HL-60 (cell line): ENCODE results near the gene FREM2.

Source experiments
- DNase-seq, 2 experiments: peaks; one replicate each; pipeline ENCODE4 v3.0.0-alpha.2; 2010 to 2020; ENCODE audit warnings: low read depth in 1 of 2, low spot score in 1 of 2
- H3K27ac ChIP-seq: fragments of 250-450 bp; sonication (Bioruptor Pico); replicated peaks from 2 replicates; pipeline ENCODE4 v1.5.1; 2020; ENCODE audit warnings: mild to moderate bottlenecking, moderate library complexity
- H3K27me3 ChIP-seq: fragments of 250-450 bp; sonication (Bioruptor Pico); 2 replicates; pipeline ENCODE4 v1.5.1; 2021; ENCODE audit warnings: mild to moderate bottlenecking, moderate library complexity; ENCODE audit not compliant: insufficient read depth, poor library complexity, severe bottlenecking
- H3K4me3 ChIP-seq: replicated peaks from 2 replicates; pipeline ENCODE4 v1.5.1; 2011; ENCODE audit warnings: mild to moderate bottlenecking, control low read depth, low read length; ENCODE audit not compliant: insufficient read depth
- CTCF ChIP-seq: IDR thresholded peaks from one replicate; pipeline ENCODE4 v1.5.1; 2011; ENCODE audit warnings: low read length, control low read depth, inconsistent platforms; ENCODE audit not compliant: insufficient read depth
- GABPA ChIP-seq: IDR thresholded peaks from 2 replicates; pipeline ENCODE4 v1.6.1; 2012; ENCODE audit warnings: low read depth
- POLR2AphosphoS5 ChIP-seq: IDR thresholded peaks from 2 replicates; pipeline ENCODE4 v1.6.1; 2012; ENCODE audit warnings: low read depth
- REST ChIP-seq: IDR thresholded peaks from 2 replicates; pipeline ENCODE4 v1.6.1; 2012; ENCODE audit warnings: low read depth; ENCODE audit not compliant: insufficient replicate concordance
- SPI1 ChIP-seq: IDR thresholded peaks from 2 replicates; pipeline ENCODE4 v1.6.1; 2012; ENCODE audit warnings: low read depth, mild to moderate bottlenecking, borderline replicate concordance

FREM2 gene

GRCh38 chr13:38879786-38880185 lies 192.9 kb downstream of the FREM2 start:
- no peak for TF ChIP-seq GABPA
- no peak for TF ChIP-seq REST
- no peak for TF ChIP-seq SPI1
- no peak for TF ChIP-seq POLR2AphosphoS5
- no peak for TF ChIP-seq CTCF
- no peak overlapping the region for H3K4me3 ChIP-seq
- no peak overlapping the region for H3K27ac ChIP-seq
- H3K27me3 ChIP-seq = peaks cover 3% of the 10 kb centered on the region
- no peak for DNase-seq

GRCh38 chr13:38880397-38880796 lies 193.5 kb downstream of the FREM2 start:
- TF ChIP-seq POLR2AphosphoS5 (no peak), CTCF (no peak)
- H3K27ac ChIP-seq = no peak overlapping the region
- DNase-seq = no peak
- peaks cover 3% of the 10 kb centered on the region for H3K27me3 ChIP-seq
- no peak overlapping the region for H3K4me3 ChIP-seq

- Histone ChIP-seq H3K27ac (no peak overlapping the region), H3K27me3 (no peaks in the 10 kb centered on the region), H3K4me3 (no peak overlapping the region)
- DNase-seq = no peak
- TF ChIP-seq POLR2AphosphoS5 = no peak
These were observed 196.9 kb downstream of the FREM2 start for GRCh38 chr13:38883783-38884182.

- TF ChIP-seq SPI1 = no peak
- TF ChIP-seq GABPA = no peak
- no peak for TF ChIP-seq POLR2AphosphoS5
- TF ChIP-seq CTCF = no peak
- TF ChIP-seq REST = no peak
- Histone ChIP-seq H3K27ac (no peak overlapping the region), H3K4me3 (no peak overlapping the region), H3K27me3 (no peaks in the 10 kb centered on the region)
- DNase-seq = no peak
These were observed 201.4 kb downstream of the FREM2 start for GRCh38 chr13:38888309-38888708.
